Effector CD8-positive, alpha-beta T cell (primary cell): ENCODE results near the gene EFCAB12.
"Not testable (repeated sequence)": the region's sequence is repeated elsewhere in the genome, so short reads cannot be mapped to it uniquely, and the experiment has no call there.

Source experiments
- DNase-seq: peaks from one replicate; lab custom pipeline; 2025; lab: John Stamatoyannopoulos, UW

Gene EFCAB12

GRCh38 chr3:129365296-129366136 lies 62.9 kb downstream of the EFCAB12 start:
- no peak for DNase-seq

GRCh38 chr3:129364811-129365210 lies 63.6 kb downstream of the EFCAB12 start:
- not testable (repeated sequence) for DNase-seq

GRCh38 chr3:129363356-129363755 lies 65.1 kb downstream of the EFCAB12 start:
- DNase-seq, result not testable (repeated sequence)

- no peak for DNase-seq
Measured at GRCh38 chr3:129360705-129361460, 67.6 kb downstream of the EFCAB12 start.

- DNase-seq, result no peak
Measured at GRCh38 chr3:129360171-129360611, 68.2 kb downstream of the EFCAB12 start.

GRCh38 chr3:129358772-129359371 lies 69.6 kb downstream of the EFCAB12 start:
- DNase-seq, result no peak

- no peak for DNase-seq
Measured at GRCh38 chr3:129358177-129358771, 70.2 kb downstream of the EFCAB12 start.

- DNase-seq, result no peak
Measured at GRCh38 chr3:129357616-129358015, 70.8 kb downstream of the EFCAB12 start.

- no peak for DNase-seq
Measured at GRCh38 chr3:129356756-129357425, 71.5 kb downstream of the EFCAB12 start.

GRCh38 chr3:129353589-129353941 lies 74.9 kb downstream of the EFCAB12 start:
- DNase-seq, result no peak

- no peak for DNase-seq
Measured at GRCh38 chr3:129352650-129353588, 75.5 kb downstream of the EFCAB12 start.

- no peak for DNase-seq
Measured at GRCh38 chr3:129352045-129352444, 76.4 kb downstream of the EFCAB12 start.
